Stomach smooth muscle (tissue), 2 donors: Measurements from ENCODE around the gene AGAP1.

Experiments
- H3K27ac ChIP-seq: one replicate; pipeline ENCODE4 v1.7.0; 2013; ENCODE audit warnings: mild to moderate bottlenecking, low read length, inconsistent platforms
- H3K27me3 ChIP-seq, 2 donors: one replicate each; pipeline ENCODE4 v1.7.0; 2013; ENCODE audit warnings: low read length in 2 of 2; ENCODE audit not compliant: insufficient read depth in 2 of 2, control insufficient read depth in 1 of 2
- H3K36me3 ChIP-seq, 2 donors: one replicate each; pipeline ENCODE4 v1.7.0; 2013; ENCODE audit warnings: low read length in 2 of 2; ENCODE audit not compliant: control insufficient read depth in 2 of 2, insufficient read depth in 2 of 2
- H3K4me1 ChIP-seq: one replicate; pipeline ENCODE4 v1.7.0; 2013; ENCODE audit warnings: low read length; ENCODE audit not compliant: control insufficient read depth, insufficient read depth
- H3K4me3 ChIP-seq, 2 donors: one replicate each; pipeline ENCODE4 v1.7.0; 2013; ENCODE audit warnings: low read length in 2 of 2
- H3K9ac ChIP-seq, 2 donors: one replicate each; pipeline ENCODE4 v1.7.0; 2013; ENCODE audit warnings: low read length in 2 of 2, mild to moderate bottlenecking in 1 of 2
- H3K9me3 ChIP-seq, 2 donors: one replicate each; pipeline ENCODE4 v1.7.0; 2013; ENCODE audit warnings: low read length in 2 of 2; ENCODE audit not compliant: control insufficient read depth in 2 of 2
- donor health status: healthy.
- donor health status: Pancreatic carcinoma.

The AGAP1 gene

GRCh38 chr2:236051351-236051750 lies 557.5 kb downstream of the AGAP1 start:
- Histone ChIP-seq H3K27ac (no peak overlapping the region), H3K4me1 (no peaks in the 10 kb centered on the region), H3K27me3 (no peaks in the 10 kb centered on the region), H3K9ac (no peak overlapping the region), H3K36me3 (peaks cover 18 to 21% of the 10 kb centered on the region in 2 donors), H3K9me3 (no peaks in the 10 kb centered on the region), H3K4me3 (no peak overlapping the region)

GRCh38 chr2:236051806-236052205 lies 558.0 kb downstream of the AGAP1 start:
- Histone ChIP-seq H3K4me3 (no peak overlapping the region), H3K27me3 (no peaks in the 10 kb centered on the region), H3K9me3 (no peaks in the 10 kb centered on the region), H3K9ac (no peak overlapping the region), H3K27ac (no peak overlapping the region), H3K4me1 (no peaks in the 10 kb centered on the region), H3K36me3 (peaks cover 18 to 21% of the 10 kb centered on the region in 2 donors)

- no peak overlapping the region for H3K9ac ChIP-seq
- no peaks in the 10 kb centered on the region for H3K4me1 ChIP-seq
- no peak overlapping the region for H3K27ac ChIP-seq
- no peaks in the 10 kb centered on the region for H3K9me3 ChIP-seq
- H3K36me3 ChIP-seq, result peaks cover 18 to 21% of the 10 kb centered on the region in 2 donors
- no peak overlapping the region for H3K4me3 ChIP-seq
- H3K27me3 ChIP-seq, result no peaks in the 10 kb centered on the region
Observed at GRCh38 chr2:236052206-236052605, 558.4 kb downstream of the AGAP1 start.

GRCh38 chr2:236052926-236053821 lies 559.3 kb downstream of the AGAP1 start:
- peaks cover 16 to 23% of the 10 kb centered on the region in 2 donors for H3K36me3 ChIP-seq
- no peaks in the 10 kb centered on the region for H3K4me1 ChIP-seq
- H3K9ac ChIP-seq, result no peak overlapping the region
- H3K27ac ChIP-seq, result no peak overlapping the region
- H3K27me3 ChIP-seq, result no peaks in the 10 kb centered on the region
- no peak overlapping the region for H3K4me3 ChIP-seq
- H3K9me3 ChIP-seq, result peaks cover 3 to 5% of the 10 kb centered on the region in 2 donors

GRCh38 chr2:236054125-236054524 lies 560.3 kb downstream of the AGAP1 start:
- Histone ChIP-seq H3K4me1 (no peaks in the 10 kb centered on the region), H3K27me3 (no peaks in the 10 kb centered on the region), H3K9me3 (peaks cover 4 to 7% of the 10 kb centered on the region in 2 donors), H3K9ac (no peak overlapping the region), H3K27ac (no peak overlapping the region), H3K4me3 (no peak overlapping the region), H3K36me3 (peaks cover 11 to 16% of the 10 kb centered on the region in 2 donors)

GRCh38 chr2:236054621-236055305 lies 560.9 kb downstream of the AGAP1 start:
- Histone ChIP-seq H3K27ac (no peak overlapping the region), H3K27me3 (no peaks in the 10 kb centered on the region), H3K36me3 (peaks cover 10 to 16% of the 10 kb centered on the region in 2 donors), H3K9me3 (peaks cover 4 to 7% of the 10 kb centered on the region in 2 donors), H3K4me3 (no peak overlapping the region), H3K9ac (no peak overlapping the region), H3K4me1 (no peaks in the 10 kb centered on the region)

GRCh38 chr2:236055471-236055870 lies 561.6 kb downstream of the AGAP1 start:
- H3K27me3 ChIP-seq, result no peaks in the 10 kb centered on the region
- H3K27ac ChIP-seq, result no peak overlapping the region
- H3K36me3 ChIP-seq, result peaks cover 10 to 16% of the 10 kb centered on the region in 2 donors
- H3K4me1 ChIP-seq, result no peaks in the 10 kb centered on the region
- H3K9ac ChIP-seq, result no peak overlapping the region
- H3K4me3 ChIP-seq, result no peak overlapping the region
- H3K9me3 ChIP-seq, result peaks cover 4 to 7% of the 10 kb centered on the region in 2 donors

- H3K27me3 ChIP-seq, result no peaks in the 10 kb centered on the region
- peaks cover 11 to 13% of the 10 kb centered on the region in 2 donors for H3K36me3 ChIP-seq
- H3K4me1 ChIP-seq, result no peaks in the 10 kb centered on the region
- peaks cover 4 to 7% of the 10 kb centered on the region in 2 donors for H3K9me3 ChIP-seq
- H3K27ac ChIP-seq, result no peak overlapping the region
- no peak overlapping the region for H3K4me3 ChIP-seq
- H3K9ac ChIP-seq, result no peak overlapping the region
Observed at GRCh38 chr2:236056141-236056540, 562.3 kb downstream of the AGAP1 start.

- no peak overlapping the region for H3K4me3 ChIP-seq
- no peaks in the 10 kb centered on the region for H3K4me1 ChIP-seq
- peaks cover 9 to 13% of the 10 kb centered on the region in 2 donors for H3K36me3 ChIP-seq
- H3K9me3 ChIP-seq, result peaks cover 4 to 7% of the 10 kb centered on the region in 2 donors
- no peak overlapping the region for H3K27ac ChIP-seq
- no peak overlapping the region for H3K9ac ChIP-seq
- H3K27me3 ChIP-seq, result no peaks in the 10 kb centered on the region
Observed at GRCh38 chr2:236057375-236057774, 563.5 kb downstream of the AGAP1 start.

GRCh38 chr2:236061497-236061896 lies 567.7 kb downstream of the AGAP1 start:
- Histone ChIP-seq H3K9me3 (peaks cover 4 to 7% of the 10 kb centered on the region in 2 donors), H3K9ac (no peak overlapping the region), H3K27ac (no peak overlapping the region), H3K4me1 (no peaks in the 10 kb centered on the region), H3K4me3 (no peak overlapping the region), H3K27me3 (no peaks in the 10 kb centered on the region), H3K36me3 (peaks cover 6 to 13% of the 10 kb centered on the region in 2 donors)
